GM08714 (cell line): ENCODE measurements around the gene EYA2.

Source experiments
- H3K4me3 ChIP-seq: fragments of 200-500 bp; sonication (Bioruptor generic); 2 replicates; pipeline ENCODE4 v1.5.1; 2014; ENCODE audit warnings: mild to moderate bottlenecking, low read length, inconsistent platforms
- ZNF274 ChIP-seq: IDR thresholded peaks from 2 replicates; pipeline ENCODE4 v1.6.1; 2012; ENCODE audit warnings: mild to moderate bottlenecking, low read depth, low read length

EYA2 gene

DNA sequence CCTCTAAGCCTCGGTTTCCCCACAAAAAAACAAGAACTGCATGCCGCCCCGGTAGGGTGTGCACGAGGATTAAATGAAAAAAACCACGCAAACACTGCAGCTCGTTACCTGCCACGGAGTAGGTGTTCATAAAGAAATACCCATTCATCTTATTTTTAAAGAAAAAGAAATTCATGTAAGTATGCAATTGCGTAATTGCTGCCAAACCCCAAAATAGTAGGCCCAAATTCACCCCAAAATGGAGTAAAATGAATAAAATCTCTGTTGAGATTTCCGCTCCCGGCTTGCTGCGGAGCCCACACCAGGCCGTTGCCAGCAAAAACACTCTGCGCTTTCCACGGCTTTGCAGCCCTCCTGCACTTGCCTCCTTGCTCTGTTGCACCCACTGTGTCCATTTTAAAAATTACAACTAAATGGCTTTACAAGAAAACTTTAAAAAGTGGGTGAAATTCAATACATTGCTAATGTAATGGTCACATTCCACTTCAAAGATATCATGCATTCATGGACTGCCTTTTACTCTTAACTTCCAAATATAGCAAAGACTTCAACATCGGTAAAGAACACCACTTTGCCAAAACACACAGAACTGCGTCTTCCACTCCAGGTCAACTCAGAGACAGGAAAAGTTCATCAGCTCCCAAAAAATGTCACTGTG is 336.9 kb downstream of the EYA2 start:
- no peak overlapping the region for H3K4me3 ChIP-seq
- no peak for TF ChIP-seq ZNF274

- H3K4me3 ChIP-seq: no peak overlapping the region
- TF ChIP-seq ZNF274: no peak
Observed at GRCh38 chr20:47232518-47232917, 337.9 kb downstream of the EYA2 start.

DNA sequence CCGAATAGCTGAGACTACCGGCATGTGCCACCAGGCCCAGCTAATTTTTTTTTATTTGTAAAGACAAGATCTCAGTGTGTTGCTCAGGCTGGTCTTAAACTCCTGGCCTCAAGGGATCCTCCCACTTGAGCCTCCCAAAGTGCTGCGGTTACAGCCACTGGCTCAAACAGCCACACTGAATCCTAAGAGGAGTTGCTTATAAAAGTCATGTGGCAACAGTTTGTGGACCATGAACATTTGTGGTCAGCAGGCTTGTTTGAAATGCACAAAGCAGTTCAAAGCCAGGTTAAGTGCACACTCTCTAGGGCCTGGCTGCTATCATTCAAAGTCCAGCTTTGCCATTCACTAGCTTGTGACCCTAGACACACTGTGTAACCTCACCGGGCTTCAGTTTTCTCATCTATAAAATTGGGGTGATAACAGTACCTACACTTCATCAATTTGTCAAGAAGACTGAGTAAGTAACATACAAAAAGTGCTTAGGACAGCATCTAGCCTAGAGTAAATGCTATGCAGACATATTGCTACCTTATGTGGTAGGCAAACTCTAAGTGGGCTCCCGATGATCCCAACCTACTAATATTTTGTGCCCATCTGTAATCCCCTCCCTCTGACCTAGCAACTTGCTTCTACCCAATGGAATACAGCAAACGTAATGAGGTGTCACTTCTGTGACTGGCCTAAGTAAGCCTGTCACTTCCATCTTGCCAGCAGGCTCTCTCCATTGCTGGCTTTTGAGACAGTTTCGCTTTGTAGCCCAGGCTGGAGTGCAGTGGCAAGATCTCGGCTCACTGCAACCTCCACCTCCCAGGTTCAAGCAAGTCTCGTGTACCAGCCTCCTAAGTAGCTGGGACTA is 338.9 kb downstream of the EYA2 start:
- H3K4me3 ChIP-seq: no peak overlapping the region
- no peak for TF ChIP-seq ZNF274

DNA sequence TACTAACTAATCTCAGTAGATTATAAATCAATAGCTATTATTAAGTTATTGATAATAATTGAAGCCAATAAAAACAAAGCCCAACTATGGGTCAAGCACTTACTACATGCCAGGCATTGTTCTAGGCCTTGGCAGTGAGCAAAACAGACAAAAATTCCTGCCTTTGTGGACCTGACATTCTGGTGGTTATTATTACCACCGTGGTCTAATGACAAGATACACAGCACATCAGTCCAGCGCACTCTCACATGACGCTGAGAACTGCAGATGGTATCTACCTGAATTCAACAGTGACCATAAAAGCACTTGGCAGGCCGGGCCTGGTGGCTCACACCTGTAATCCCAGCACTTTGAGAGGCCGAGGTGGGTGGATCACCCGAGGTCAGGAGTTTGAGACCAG is 340.5 kb downstream of the EYA2 start:
- no peak for TF ChIP-seq ZNF274
- H3K4me3 ChIP-seq: no peak overlapping the region

GRCh38 chr20:47235853-47236638 is 341.4 kb downstream of the EYA2 start:
- no peak overlapping the region for H3K4me3 ChIP-seq
- no peak for TF ChIP-seq ZNF274

GRCh38 chr20:47236639-47236900 is 341.9 kb downstream of the EYA2 start:
- no peak for TF ChIP-seq ZNF274
- no peak overlapping the region for H3K4me3 ChIP-seq

DNA sequence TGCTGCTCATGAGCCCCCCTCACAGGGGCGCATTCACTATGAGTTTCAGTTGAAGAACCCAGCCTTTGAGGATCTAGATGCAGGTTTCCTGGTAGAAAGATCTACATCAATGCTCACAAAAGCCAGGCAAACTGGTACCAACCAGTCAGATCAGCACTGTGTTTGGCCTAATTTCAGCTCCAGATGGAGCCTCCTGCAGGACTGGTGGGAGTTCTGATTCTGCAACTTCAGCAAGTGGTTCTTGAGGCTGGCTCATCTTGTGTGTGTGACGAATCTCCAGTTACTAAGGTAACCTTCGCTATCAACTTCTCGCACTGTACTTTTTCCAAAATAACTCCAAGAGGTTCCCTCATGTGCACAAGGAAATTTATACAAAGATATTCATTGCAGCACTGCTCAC is 343.1 kb downstream of the EYA2 start:
- no peak for TF ChIP-seq ZNF274
- no peak overlapping the region for H3K4me3 ChIP-seq
